ENCODE results near the gene CREBZF. TPM values are rescaled to one million over a fixed set of nuclear protein-coding genes. Genes with fewer than 3 reads are reported as not detected.
"Not testable (repeated sequence)": the region's sequence is repeated elsewhere in the genome, so short reads cannot be mapped to it uniquely, and the experiment has no call there.

The CREBZF gene
- total RNA-seq, 1 experiment from 2014 or later, result 50.2 TPM

GRCh38 chr11:85672105-85672902, 7.4 kb upstream of the CREBZF start:
- Histone ChIP-seq H3K23me2 (ENCODE audit: insufficient read length, low read depth, low read length, poor library complexity, severe bottlenecking) (no peaks in the 10 kb centered on the region), H2BK5ac (ENCODE audit: insufficient read length, low read length) (no peak overlapping the region), H2BK20ac (ENCODE audit: low read depth, low read length, poor library complexity, severe bottlenecking) (no peak overlapping the region), H2AFZ (ENCODE audit: low read length) (no peak overlapping the region), H2BK15ac (ENCODE audit: low read depth, low read length) (no peak overlapping the region), H3K56ac (ENCODE audit: insufficient read length, low read depth, low read length) (no peak overlapping the region), H3K79me2 (ENCODE audit: insufficient read depth, low read length) (no peaks in the 10 kb centered on the region), H3K9ac (ENCODE audit: extremely low read depth, insufficient read length, low read length) (no peak overlapping the region), H3K14ac (ENCODE audit: insufficient read depth, low read length) (no peak overlapping the region), H4K8ac (replicated peaks; ENCODE audit: insufficient read length, low read depth, low read length) (no peak overlapping the region), H3K23ac (ENCODE audit: insufficient read length, low read depth, low read length) (no peak overlapping the region), H2AK5ac (ENCODE audit: insufficient read length, low read length) (no peak overlapping the region), H3K4ac (ENCODE audit: low read depth, low read length) (no peak overlapping the region), H3K27ac (ENCODE audit: insufficient read length, low read depth, low read length) (no peak overlapping the region), H3K4me1 (ENCODE audit: insufficient read depth, low read length) (no peaks in the 10 kb centered on the region; the same call in 1 of the 2 replicates), H4K5ac (ENCODE audit: insufficient read length, low read depth, low read length) (no peak overlapping the region), H2BK120ac (ENCODE audit: low read depth, low read length, poor library complexity, severe bottlenecking) (no peak overlapping the region), H3K9me3 (ENCODE audit: control insufficient read depth, low read depth, low read length) (no peaks in the 10 kb centered on the region), H4K20me1 (ENCODE audit: control insufficient read depth, insufficient read depth, insufficient read length) (no peaks in the 10 kb centered on the region), H3K27me3 (ENCODE audit: insufficient read depth, low read length) (no peaks in the 10 kb centered on the region; the same call in 1 of the 2 replicates), H3K4me2 (ENCODE audit: insufficient read depth, insufficient read length, low read length) (no peak overlapping the region), H3K79me1 (ENCODE audit: insufficient read depth, low read depth, low read length, poor library complexity, severe bottlenecking) (no peaks in the 10 kb centered on the region), H2BK12ac (ENCODE audit: insufficient read length, low read depth, low read length) (no peak overlapping the region), H4K91ac (ENCODE audit: insufficient read length, low read depth, low read length) (no peak overlapping the region), H3K18ac (ENCODE audit: insufficient read length, low read depth, low read length) (no peak overlapping the region), H3T11ph (ENCODE audit: low read length) (no peak overlapping the region)
- Mint-ChIP-seq H3K27ac (no peak overlapping the region), H3K27me3 (ENCODE audit: low read depth) (peaks cover 59% of the 10 kb centered on the region), H3K4me3 (no peak overlapping the region), H3K4me1 (peaks cover 4 to 5% of the 10 kb centered on the region in 2 experiments; a peak in 3 of 4 replicates), H3K9me3 (peaks cover 27 to 31% of the 10 kb centered on the region in 2 experiments), H3K36me3 (ENCODE audit: insufficient read depth in 1 of 3, low read depth in 3 of 3) (peaks cover 0 to 5% (median 5%) of the 10 kb centered on the region in 3 experiments; a peak in 2 of 7 replicates)
- no peak for DNase-seq
- no CpG with 5 or more reads among the region's 8 CpGs for WGBS (ENCODE audit: extremely low coverage, insufficient read length, low lambda C conversion rate)
- no peak for TF ChIP-seq CTCF (conservative IDR thresholded peaks at IDR 0.05)

- DNase-seq; H3K4me3 Mint-ChIP-seq; H3K4me1 Mint-ChIP-seq; H3T11ph ChIP-seq (ENCODE audit: low read length); H3K18ac ChIP-seq (ENCODE audit: insufficient read length, low read depth, low read length); H2BK20ac ChIP-seq (ENCODE audit: low read depth, low read length, poor library complexity, severe bottlenecking); H3K27ac ChIP-seq (ENCODE audit: insufficient read length, low read depth, low read length); H2AFZ ChIP-seq (ENCODE audit: low read length); H4K91ac ChIP-seq (ENCODE audit: insufficient read length, low read depth, low read length); H4K20me1 ChIP-seq (ENCODE audit: control insufficient read depth, insufficient read depth, insufficient read length); H3K36me3 Mint-ChIP-seq (ENCODE audit: insufficient read depth in 1 of 3, low read depth in 3 of 3); H3K9me3 ChIP-seq (ENCODE audit: control insufficient read depth, low read depth, low read length); H3K9ac ChIP-seq (ENCODE audit: extremely low read depth, insufficient read length, low read length); H2BK120ac ChIP-seq (ENCODE audit: low read depth, low read length, poor library complexity, severe bottlenecking); H2BK12ac ChIP-seq (ENCODE audit: insufficient read length, low read depth, low read length); H3K27me3 ChIP-seq (ENCODE audit: insufficient read depth, low read length); H3K4me2 ChIP-seq (ENCODE audit: insufficient read depth, insufficient read length, low read length); H2AK5ac ChIP-seq (ENCODE audit: insufficient read length, low read length); H4K5ac ChIP-seq (ENCODE audit: insufficient read length, low read depth, low read length); H3K27ac Mint-ChIP-seq; H3K23ac ChIP-seq (ENCODE audit: insufficient read length, low read depth, low read length); H3K79me2 ChIP-seq (ENCODE audit: insufficient read depth, low read length); H2BK15ac ChIP-seq (ENCODE audit: low read depth, low read length); H3K4me1 ChIP-seq (ENCODE audit: insufficient read depth, low read length); H3K79me1 ChIP-seq (ENCODE audit: insufficient read depth, low read depth, low read length, poor library complexity, severe bottlenecking); H3K56ac ChIP-seq (ENCODE audit: insufficient read length, low read depth, low read length); H3K23me2 ChIP-seq (ENCODE audit: insufficient read length, low read depth, low read length, poor library complexity, severe bottlenecking); H2BK5ac ChIP-seq (ENCODE audit: insufficient read length, low read length); H4K8ac ChIP-seq (replicated peaks; ENCODE audit: insufficient read length, low read depth, low read length); H3K14ac ChIP-seq (ENCODE audit: insufficient read depth, low read length); H3K4ac ChIP-seq (ENCODE audit: low read depth, low read length): not testable (repeated sequence)
- H3K9me3 Mint-ChIP-seq, result peaks cover 27 to 31% of the 10 kb centered on the region in 2 experiments
- peaks cover 59% of the 10 kb centered on the region for H3K27me3 Mint-ChIP-seq (ENCODE audit: low read depth)
Measured at GRCh38 chr11:85670949-85671663, 6.2 kb upstream of the CREBZF start.

Data from H9 (cell line).